Ramos (cell line): ENCODE results near the gene RAD51B.

Experiments
- in situ Hi-C: fragments of 300-500 bp; cut with MboI; formaldehyde crosslinking; loops from one replicate; pipeline ENCODE4 v1.14.3; 2022; ENCODE audit warnings: low sequenced_read_pairs; ENCODE audit not compliant: unreplicated experiment

The RAD51B gene

GRCh38 chr14:68665792-68666204 lies 846.2 kb downstream of the RAD51B start:
- in situ Hi-C loops = no loop called here

- in situ Hi-C loops = no loop called here
These were observed 846.7 kb downstream of the RAD51B start for GRCh38 chr14:68666236-68666635.

GRCh38 chr14:68666899-68667298 lies 847.3 kb downstream of the RAD51B start:
- in situ Hi-C loops = no loop called here

GRCh38 chr14:68667313-68667791 lies 847.8 kb downstream of the RAD51B start:
- in situ Hi-C loops = no loop called here

- in situ Hi-C loops = no loop called here
These were observed 848.4 kb downstream of the RAD51B start for GRCh38 chr14:68668028-68668427.

GRCh38 chr14:68668531-68668930 lies 849.0 kb downstream of the RAD51B start:
- in situ Hi-C loops = no loop called here

- in situ Hi-C loops = no loop called here
These were observed 849.5 kb downstream of the RAD51B start for GRCh38 chr14:68669111-68669511.

- in situ Hi-C loops = no loop called here
These were observed 850.2 kb downstream of the RAD51B start for GRCh38 chr14:68669603-68670358.

GRCh38 chr14:68670359-68670715 lies 850.8 kb downstream of the RAD51B start:
- in situ Hi-C loops = no loop called here

GRCh38 chr14:68671909-68672308 lies 852.3 kb downstream of the RAD51B start:
- in situ Hi-C loops = no loop called here

- in situ Hi-C loops = no loop called here
These were observed 853.2 kb downstream of the RAD51B start for GRCh38 chr14:68672609-68673285.

- in situ Hi-C loops = no loop called here
These were observed 853.9 kb downstream of the RAD51B start for GRCh38 chr14:68673464-68673863.

- in situ Hi-C loops = no loop called here
These were observed 855.1 kb downstream of the RAD51B start for GRCh38 chr14:68674538-68675232.

- in situ Hi-C loops = no loop called here
These were observed 855.6 kb downstream of the RAD51B start for GRCh38 chr14:68675233-68675577.

- in situ Hi-C loops = no loop called here
These were observed 856.9 kb downstream of the RAD51B start for GRCh38 chr14:68676511-68676943.

- in situ Hi-C loops = no loop called here
These were observed 857.9 kb downstream of the RAD51B start for GRCh38 chr14:68677476-68677875.

GRCh38 chr14:68677901-68678300 lies 858.3 kb downstream of the RAD51B start:
- in situ Hi-C loops = no loop called here

GRCh38 chr14:68678471-68678870 lies 858.9 kb downstream of the RAD51B start:
- in situ Hi-C loops = no loop called here

GRCh38 chr14:68679301-68679700 lies 859.7 kb downstream of the RAD51B start:
- in situ Hi-C loops = no loop called here

- in situ Hi-C loops = no loop called here
These were observed 860.3 kb downstream of the RAD51B start for GRCh38 chr14:68679746-68680467.
